ENCODE results near the gene IFITM5.

IFITM5 gene

GRCh38 chr11:251550-251949 is 47.8 kb downstream of the IFITM5 start:
- TF ChIP-seq CTCF (IDR thresholded peaks at IDR 0.05; ENCODE audit: control extremely low read depth, extremely low read depth, low read depth, missing control alignments) = no peak
- CTCF ChIA-PET = interaction anchor here (0.7 to 4.3 kb wide), 40 partner anchors 9 to 220 kb away, joined by 3 to 85 read pairs (median 7); partner anchors contain the start of genes BET1L, IFITM5, PSMD13 and RIC8A
- POLR2A ChIA-PET = no interaction called here
- no peak for DNase-seq (ENCODE audit: extremely low spot score)

GRCh38 chr11:250740-251299 is 48.5 kb downstream of the IFITM5 start:
- ChIA-PET CTCF (interaction anchor here (0.6 to 4.3 kb wide), 50 partner anchors 10 to 269 kb away, joined by 3 to 85 read pairs (median 6); partner anchors contain the start of genes BET1L, IFITM5, PSMD13 and RIC8A), POLR2A (no interaction called here)
- DNase-seq (ENCODE audit: extremely low spot score) = peak; percentile 60
- peak; percentile 63 for TF ChIP-seq CTCF (IDR thresholded peaks at IDR 0.05; ENCODE audit: control extremely low read depth, extremely low read depth, low read depth, missing control alignments)

- no peak for DNase-seq (ENCODE audit: extremely low spot score)
- ChIA-PET CTCF (interaction anchor here (0.6 to 4.3 kb wide), 41 partner anchors 10 to 269 kb away, joined by 3 to 85 read pairs (median 7); partner anchors contain the start of genes BET1L, IFITM5, PSMD13 and RIC8A), POLR2A (no interaction called here)
- no peak for TF ChIP-seq CTCF (IDR thresholded peaks at IDR 0.05; ENCODE audit: control extremely low read depth, extremely low read depth, low read depth, missing control alignments)
These were observed 49.1 kb downstream of the IFITM5 start for GRCh38 chr11:250274-250673.

GRCh38 chr11:249062-249461 is 50.3 kb downstream of the IFITM5 start:
- no peak for DNase-seq (ENCODE audit: extremely low spot score)
- CTCF ChIA-PET = interaction anchor here (0.8 to 4.3 kb wide), 6 partner anchors 11 to 148 kb away, joined by 3 to 85 read pairs (median 21); partner anchors contain the start of genes PSMD13 and SIRT3
- POLR2A ChIA-PET = no interaction called here
- no peak for TF ChIP-seq CTCF (IDR thresholded peaks at IDR 0.05; ENCODE audit: control extremely low read depth, extremely low read depth, low read depth, missing control alignments)
